ENCODE results near the gene CECR2.
"Not testable (repeated sequence)": the region's sequence is repeated elsewhere in the genome, so short reads cannot be mapped to it uniquely, and the experiment has no call there.

Gene CECR2

DNA sequence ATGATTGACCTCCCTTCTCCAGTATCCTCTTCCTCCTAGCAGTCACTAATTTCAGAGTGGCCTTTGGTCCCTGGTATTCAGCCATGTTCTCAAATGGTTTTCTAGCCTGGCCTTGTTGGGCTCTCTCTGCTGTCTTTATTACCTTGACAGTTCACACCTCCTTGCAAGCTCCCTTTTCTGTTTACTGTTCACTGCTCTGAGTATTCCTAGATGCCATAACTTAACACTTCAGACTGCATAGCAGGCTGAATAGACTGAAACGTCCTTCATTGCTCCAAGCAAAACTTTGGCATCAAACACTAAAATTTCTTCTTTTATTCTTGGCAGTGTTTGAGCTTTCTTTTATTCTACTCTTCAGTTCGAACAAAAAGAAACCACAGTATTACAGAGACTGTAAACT lies 144.4 kb downstream of the CECR2 start:
- no peak for DNase-seq (ENCODE audit: low spot score)

GRCh38 chr22:17514084-17514483 lies 144.8 kb downstream of the CECR2 start:
- DNase-seq (ENCODE audit: low spot score): no peak

GRCh38 chr22:17518406-17518805 lies 149.1 kb downstream of the CECR2 start:
- no peak for DNase-seq (ENCODE audit: low spot score)

- DNase-seq (ENCODE audit: low spot score): not testable (repeated sequence)
These were observed 152.7 kb downstream of the CECR2 start for GRCh38 chr22:17521971-17522370.

DNA sequence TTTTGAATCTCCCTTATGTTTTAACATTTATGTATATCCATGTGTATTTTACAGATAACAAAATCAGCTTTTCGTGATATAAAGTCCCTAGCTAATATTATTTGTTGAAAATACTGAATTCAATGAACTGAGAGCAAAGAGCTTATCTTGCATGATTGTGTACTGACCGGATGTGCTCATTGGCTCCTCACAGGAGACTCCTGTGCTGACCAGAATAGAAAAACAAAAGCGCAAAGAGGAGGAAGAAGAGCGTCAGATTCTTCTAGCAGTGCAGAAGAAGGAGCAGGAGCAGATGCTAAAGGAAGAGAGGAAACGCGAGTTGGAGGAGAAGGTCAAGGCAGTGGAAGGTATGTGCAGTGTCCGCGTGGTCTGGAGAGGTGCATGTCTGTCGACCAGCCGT lies 154.7 kb downstream of the CECR2 start:
- DNase-seq (ENCODE audit: low spot score): no peak

DNA sequence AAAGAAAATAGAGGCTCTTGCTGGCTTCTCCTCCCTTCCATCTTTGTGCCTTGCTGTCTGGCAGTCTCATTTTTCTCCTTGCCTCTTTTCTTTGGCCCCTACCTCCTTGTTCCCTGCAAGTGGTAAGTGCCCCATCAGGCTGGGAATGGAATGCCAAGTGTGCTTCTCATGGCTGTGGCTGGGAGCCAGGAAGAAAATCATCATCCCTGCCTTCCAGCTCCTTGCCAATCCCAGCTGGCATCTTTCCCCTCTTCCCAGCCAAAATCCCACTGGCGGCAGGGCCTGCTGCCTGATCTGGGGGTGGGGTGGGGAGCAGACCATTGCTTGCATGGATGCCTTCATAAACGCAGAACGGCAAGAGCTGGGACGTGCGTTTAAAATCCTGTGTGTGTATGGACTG lies 167.0 kb downstream of the CECR2 start:
- DNase-seq (ENCODE audit: low spot score): peak; percentile 63

DNA sequence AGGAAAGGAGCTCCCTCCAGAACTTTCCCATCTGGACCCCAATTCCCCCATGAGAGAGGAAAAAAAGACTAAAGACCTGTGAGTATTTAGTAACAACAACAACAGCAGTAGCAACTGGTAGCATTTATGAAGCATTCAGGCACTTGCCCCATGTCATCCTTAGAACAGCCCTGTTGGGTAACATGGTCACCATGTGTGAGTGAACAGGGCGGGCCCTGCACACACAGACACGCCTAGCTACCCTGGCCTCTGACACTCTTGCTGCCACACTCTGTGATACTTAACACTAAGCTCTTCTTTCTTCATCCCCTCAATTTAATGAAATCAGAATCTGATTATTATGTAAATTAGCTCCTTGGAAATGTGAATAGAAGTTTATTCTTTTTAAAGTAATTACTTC lies 167.9 kb downstream of the CECR2 start:
- DNase-seq (ENCODE audit: low spot score): no peak

- DNase-seq (ENCODE audit: low spot score): no peak
These were observed 171.2 kb downstream of the CECR2 start for GRCh38 chr22:17540481-17540880.

GRCh38 chr22:17541476-17541875 lies 172.2 kb downstream of the CECR2 start:
- no peak for DNase-seq (ENCODE audit: low spot score)

GRCh38 chr22:17542452-17542851 lies 173.2 kb downstream of the CECR2 start:
- no peak for DNase-seq (ENCODE audit: low spot score)

- DNase-seq (ENCODE audit: low spot score): no peak
These were observed 178.9 kb downstream of the CECR2 start for GRCh38 chr22:17548010-17548755.

GRCh38 chr22:17548756-17549035 lies 179.4 kb downstream of the CECR2 start:
- DNase-seq (ENCODE audit: low spot score): no peak

- DNase-seq (ENCODE audit: low spot score): no peak
These were observed 179.9 kb downstream of the CECR2 start for GRCh38 chr22:17549183-17549582.

GRCh38 chr22:17549655-17550054 lies 180.4 kb downstream of the CECR2 start:
- DNase-seq (ENCODE audit: low spot score): no peak

DNA sequence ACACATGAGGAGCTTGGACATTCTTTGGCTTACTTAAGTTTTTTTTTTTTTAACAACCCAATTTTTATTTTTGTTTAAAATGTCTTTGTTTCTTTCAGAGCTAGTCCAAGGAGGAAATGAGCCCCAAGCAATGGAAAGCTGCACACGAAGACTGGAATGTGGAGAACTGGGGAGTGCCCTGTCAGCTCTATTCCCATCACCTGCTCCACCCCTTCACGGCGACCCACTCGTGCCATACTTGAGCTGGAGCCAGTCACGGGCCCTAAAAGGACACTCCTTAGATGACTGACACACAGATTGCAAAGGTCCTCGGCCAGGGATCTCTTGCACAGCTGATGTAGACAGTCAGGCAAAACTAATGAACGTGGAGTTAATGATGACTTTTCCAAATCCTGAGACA lies 183.5 kb downstream of the CECR2 start:
- no peak for DNase-seq (ENCODE audit: low spot score)

DNA sequence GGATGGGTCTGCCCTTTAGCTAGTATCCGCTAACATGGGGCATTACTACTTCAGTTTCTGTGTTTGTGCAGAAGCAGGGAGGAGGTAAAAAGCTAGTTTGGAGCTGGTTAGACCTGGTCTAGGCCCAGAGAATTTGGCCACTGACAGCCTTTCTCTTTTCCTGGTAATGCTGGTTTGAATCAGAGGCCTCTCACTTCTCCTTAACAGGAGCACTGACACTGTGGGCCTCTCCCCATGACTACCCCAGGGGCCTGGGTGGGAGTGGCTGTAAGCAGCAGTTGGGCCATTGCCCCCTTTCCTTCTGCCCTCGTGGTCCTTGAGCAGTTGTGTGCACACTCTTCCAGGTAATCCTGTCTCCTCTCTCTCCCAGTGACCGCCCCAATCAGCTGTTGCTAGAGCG lies 185.6 kb downstream of the CECR2 start:
- no peak for DNase-seq (ENCODE audit: low spot score)

- no peak for DNase-seq (ENCODE audit: low spot score)
These were observed 189.9 kb downstream of the CECR2 start for GRCh38 chr22:17559188-17559587.

GRCh38 chr22:17562906-17563870 lies 193.9 kb downstream of the CECR2 start, which contains the start of gene SLC25A18:
Gene SLC25A18 (plus strand): TSS chr22:17563498. CDS start chr22:17579945, 16,447 bp downstream.
- DNase-seq (ENCODE audit: low spot score): peak; percentile 86

GRCh38 chr22:17563936-17564391 lies 194.7 kb downstream of the CECR2 start:
- peak; percentile 88 for DNase-seq (ENCODE audit: low spot score)

DNA sequence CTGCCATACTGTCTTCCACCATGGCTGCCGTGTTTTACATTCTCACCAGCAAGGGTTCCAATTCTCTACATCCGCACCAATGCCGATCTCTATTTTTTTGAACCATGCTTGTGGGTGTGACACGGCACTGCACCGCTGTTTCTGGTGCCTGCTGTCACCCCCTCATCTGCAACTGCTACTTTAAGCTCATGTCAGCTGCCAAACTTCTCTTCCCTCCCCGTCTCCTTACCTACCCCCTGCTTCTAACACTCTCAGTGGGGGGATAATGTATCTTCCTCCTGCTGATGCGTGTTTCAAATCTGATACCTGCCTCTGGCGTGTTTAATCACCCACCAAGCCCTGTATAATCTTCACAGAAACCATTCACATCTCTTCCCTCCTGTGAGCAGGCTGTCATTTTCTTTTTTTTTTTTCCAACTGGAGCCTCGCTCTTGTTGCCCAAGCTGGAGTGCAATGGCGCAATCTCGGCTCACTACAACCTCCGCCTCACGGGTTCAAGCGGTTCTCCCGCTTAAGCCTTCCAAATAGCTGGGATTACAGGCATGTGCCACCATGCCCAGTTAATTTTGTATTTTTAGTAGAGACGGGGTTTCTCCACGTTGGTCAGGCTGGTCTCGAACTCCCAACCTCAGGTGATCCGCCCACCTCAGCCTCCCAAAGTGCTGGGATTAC lies 196.9 kb downstream of the CECR2 start:
- not testable (repeated sequence) for DNase-seq (ENCODE audit: low spot score)

- no peak for DNase-seq (ENCODE audit: low spot score)
These were observed 197.5 kb downstream of the CECR2 start for GRCh38 chr22:17566776-17567175.

DNA sequence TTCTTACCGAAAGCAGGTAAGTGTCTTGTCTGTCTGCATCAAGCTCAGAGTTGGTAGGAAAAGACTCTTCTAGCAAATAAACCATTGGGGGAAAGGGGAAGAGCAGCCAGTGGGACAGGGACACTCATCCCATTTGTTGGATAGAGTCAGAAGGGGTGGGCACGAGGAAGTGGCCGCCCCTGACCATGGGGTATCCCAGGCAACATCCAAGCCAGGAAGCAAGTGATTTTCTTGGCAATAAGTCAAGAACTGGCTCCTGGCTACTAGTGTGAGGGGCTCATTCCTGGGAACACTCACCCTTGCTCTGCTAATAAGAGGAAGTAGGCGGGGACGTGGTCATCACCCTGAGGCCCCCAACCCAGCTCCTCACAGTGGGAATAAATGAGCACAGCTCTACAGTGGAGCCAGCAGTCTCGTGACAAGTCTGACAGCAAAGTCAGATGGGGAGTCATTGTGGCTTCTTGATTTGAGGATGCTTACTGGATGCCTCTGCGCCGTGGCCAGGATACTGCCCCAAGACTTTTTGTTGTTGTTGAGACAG lies 200.8 kb downstream of the CECR2 start:
- peak; percentile 64 for DNase-seq (ENCODE audit: low spot score)
